GM18499 (cell line): ENCODE measurements around the gene GUCA1C.

Source experiments
- ATAC-seq: cut with Tn5 transposase; IDR thresholded peaks from one replicate; pipeline ENCODE4 v1.9.1; 2021; ENCODE audit warnings: moderate number of reproducible peaks; ENCODE audit not compliant: insufficient read depth, unreplicated experiment

GUCA1C gene

DNA sequence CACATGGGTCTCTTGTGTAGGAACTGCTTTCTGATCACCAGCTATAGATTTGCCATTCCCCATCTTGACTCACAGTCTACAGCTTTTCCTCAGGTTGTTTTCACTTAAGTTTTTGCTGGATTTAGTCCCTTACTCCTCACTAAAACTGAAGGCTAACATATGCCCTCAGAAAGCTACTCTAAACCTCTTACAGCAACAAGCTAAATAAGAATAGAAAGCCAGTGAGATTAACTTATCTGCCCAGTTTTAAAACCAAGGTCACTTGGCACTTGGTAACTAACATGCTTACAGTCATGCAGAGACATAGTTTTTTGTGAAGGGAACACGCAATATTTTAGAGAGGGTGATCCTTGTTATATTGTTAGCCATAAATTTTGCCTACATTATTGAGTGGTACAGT lies at the start of gene GUCA1C:
Gene GUCA1C (minus strand): TSS at position 180 of the 400 bp plus-strand sequence. CDS start 117 bp downstream, at position 63.
- no peak for ATAC-seq

DNA sequence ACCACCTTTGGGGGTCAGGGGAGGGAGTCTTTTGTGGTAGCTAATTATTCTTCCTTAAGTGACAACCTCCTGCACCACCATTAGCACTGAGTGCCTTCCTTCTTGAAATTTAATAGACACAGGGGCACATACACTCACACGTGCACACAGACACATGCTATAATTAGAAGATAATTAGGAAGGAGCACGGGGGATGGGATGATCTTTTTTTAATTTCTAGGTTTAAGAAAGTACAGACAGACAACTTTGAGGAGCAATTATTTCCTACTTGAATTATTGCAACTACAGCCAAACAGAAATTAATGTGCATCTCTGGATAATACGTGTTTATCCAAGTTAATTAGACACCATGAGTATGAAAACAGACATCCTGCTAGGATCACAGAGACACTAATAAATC lies 44.8 kb upstream of the GUCA1C start:
- no peak for ATAC-seq

DNA sequence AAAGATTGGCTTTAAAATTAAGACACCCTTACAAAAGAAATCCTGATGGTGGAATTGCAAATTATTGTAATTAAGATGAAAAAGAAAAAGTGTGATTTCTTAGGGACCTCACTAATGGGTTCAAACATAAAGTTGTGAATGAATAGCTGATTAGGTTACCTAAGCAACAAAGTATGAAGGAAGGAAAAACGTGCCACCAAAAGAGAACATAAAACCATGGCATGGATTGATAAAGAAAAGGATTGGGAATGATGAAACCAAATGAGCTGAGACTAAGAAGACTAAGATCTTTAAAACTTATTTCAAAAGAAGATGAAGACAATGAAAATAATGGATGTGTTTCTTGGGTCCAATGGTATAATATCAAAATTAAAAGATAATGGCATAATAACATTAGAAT lies 32.2 kb upstream of the GUCA1C start:
- ATAC-seq, result no peak

DNA sequence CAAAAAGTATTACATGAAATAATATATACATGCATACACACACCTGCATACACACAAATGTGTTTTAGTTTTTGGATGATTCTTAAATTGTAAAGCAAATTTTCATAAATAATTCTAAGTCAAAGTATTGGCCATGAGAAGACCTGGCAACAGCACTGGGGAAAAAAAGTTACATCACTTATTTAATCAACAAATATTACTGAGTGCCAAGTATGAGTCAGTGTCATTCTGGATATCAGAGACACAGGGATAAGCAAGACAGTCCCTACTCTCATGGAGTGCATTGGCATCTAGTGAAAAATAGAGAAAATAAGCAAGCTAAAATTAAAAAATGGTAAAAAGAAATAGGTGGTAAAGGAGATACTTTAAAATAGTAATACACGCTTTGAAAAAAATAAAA lies 29.4 kb upstream of the GUCA1C start:
- no peak for ATAC-seq

GRCh38 chr3:108976058-108976457 lies 22.4 kb upstream of the GUCA1C start:
- no peak for ATAC-seq

DNA sequence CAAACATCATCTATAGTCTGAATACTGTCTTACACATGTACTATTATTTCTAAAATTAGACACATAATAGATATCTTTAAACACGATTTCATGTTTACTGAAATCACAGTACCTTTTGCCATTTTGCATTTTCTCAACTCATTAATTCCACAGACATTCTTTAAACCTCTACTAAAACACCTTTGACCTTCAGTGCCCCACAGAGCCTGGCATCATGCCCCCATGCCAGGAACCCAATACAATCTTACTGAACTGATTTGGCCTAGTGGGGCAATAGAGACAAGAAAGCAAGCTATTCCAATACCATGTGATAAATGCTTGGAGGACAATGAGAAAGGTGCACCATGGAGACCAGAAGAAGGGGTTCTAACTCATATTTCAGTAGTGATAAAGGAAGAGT lies 19.3 kb upstream of the GUCA1C start:
- no peak for ATAC-seq

DNA sequence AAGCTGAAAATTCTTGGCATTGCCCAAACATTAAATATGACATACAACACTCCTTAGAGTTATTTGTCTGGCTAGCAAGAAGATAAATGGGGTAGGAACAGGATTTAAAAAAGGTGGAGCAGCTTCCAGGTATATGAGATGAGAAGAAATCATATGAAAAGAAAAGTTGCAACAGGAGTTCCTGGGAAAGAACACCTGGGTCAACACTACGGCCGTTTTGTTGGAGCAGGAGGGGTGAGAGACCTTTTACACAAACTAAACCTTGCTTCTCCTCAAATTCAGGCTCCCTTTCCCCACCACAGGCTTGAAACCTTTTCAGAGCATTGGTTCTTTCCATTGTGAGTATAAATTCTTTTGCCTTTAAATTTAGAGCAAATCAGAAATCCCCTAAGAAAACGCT lies 18.8 kb upstream of the GUCA1C start:
- no peak for ATAC-seq

GRCh38 chr3:108970561-108970960 lies 16.9 kb upstream of the GUCA1C start:
- ATAC-seq, result no peak

DNA sequence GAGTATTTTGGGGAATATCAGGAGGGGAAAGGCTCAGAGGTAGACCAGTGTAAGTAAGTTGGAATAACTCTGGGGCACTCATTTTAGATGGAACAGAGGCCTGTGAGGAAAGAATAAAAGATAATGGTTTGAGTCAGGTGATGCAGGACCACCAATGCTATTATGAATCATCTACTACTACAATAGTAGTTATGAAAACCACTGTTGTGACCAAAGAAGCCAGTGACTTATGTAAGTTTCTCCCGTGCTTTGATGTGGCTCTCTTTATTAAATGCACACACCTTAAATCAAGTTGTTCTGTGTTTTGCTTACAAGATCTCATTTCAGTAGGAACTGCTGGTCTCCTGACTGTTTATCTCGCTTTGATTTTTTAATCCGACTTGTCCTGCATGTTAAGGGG lies 13.1 kb upstream of the GUCA1C start:
- ATAC-seq, result no peak

- ATAC-seq, result no peak
Measured at GRCh38 chr3:108959017-108959416, 5.3 kb upstream of the GUCA1C start.

- ATAC-seq, result no peak
Measured at GRCh38 chr3:108953210-108953609, 469 bp downstream of the GUCA1C start.

GRCh38 chr3:108951820-108952501 lies 1.7 kb downstream of the GUCA1C start:
- ATAC-seq, result no peak

DNA sequence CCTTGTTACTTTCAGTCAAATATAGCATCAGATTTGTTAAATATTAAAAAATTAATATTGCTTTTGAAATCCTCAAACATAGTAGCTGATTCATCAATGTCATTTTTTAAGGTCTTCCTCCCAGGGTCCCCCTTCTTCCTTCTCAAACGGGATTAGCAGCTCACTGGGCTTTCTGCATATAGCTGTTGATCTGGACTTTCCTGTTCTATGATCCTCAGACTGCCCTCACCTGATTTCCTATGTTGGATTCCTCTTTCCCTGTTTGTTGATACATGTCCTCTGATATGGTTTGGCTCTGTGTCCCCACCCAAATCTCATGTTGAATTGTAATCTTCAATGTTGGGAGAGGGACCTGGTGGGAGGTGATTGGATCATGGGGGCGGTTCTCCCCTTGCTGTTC lies 5.8 kb downstream of the GUCA1C start:
- no peak for ATAC-seq

- ATAC-seq, result no peak
Measured at GRCh38 chr3:108946292-108947285, 7.1 kb downstream of the GUCA1C start.

GRCh38 chr3:108940568-108941263 lies 13.0 kb downstream of the GUCA1C start:
- ATAC-seq, result no peak

GRCh38 chr3:108940166-108940565 lies 13.5 kb downstream of the GUCA1C start:
- ATAC-seq, result no peak

GRCh38 chr3:108936924-108937689 lies 16.6 kb downstream of the GUCA1C start:
- no peak for ATAC-seq

DNA sequence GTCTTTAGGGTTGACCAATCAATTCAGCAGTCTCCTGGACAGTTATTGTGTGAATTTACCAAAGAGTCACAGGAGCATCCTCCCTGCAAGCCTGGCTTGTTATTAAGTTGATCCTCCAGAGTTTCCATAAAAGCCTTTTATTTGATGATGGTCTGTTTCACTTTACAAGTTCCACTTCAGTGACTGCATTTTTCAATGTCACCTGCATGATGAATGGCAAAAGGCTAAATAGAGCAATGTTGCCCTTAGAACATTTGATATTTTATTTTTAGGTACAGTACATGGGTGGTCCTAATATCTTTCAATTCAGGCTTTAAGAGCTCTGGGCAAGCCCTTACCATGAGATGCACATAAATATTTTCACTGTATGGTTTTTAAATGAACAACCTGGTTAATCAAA lies 22.6 kb downstream of the GUCA1C start:
- ATAC-seq, result no peak

GRCh38 chr3:108918866-108919265 lies 34.8 kb downstream of the GUCA1C start:
- ATAC-seq, result no peak
